Measurements from ENCODE around the gene B4GALT1.

- TF ChIP-seq, protein P1, sequence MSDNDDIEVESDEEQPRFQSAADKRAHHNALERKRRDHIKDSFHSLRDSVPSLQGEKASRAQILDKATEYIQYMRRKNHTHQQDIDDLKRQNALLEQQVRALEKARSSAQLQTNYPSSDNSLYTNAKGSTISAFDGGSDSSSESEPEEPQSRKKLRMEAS (CRISPR knock-in tag; IDR thresholded peaks at IDR 0.05) = no peak
- TF ChIP-seq, protein P2, sequence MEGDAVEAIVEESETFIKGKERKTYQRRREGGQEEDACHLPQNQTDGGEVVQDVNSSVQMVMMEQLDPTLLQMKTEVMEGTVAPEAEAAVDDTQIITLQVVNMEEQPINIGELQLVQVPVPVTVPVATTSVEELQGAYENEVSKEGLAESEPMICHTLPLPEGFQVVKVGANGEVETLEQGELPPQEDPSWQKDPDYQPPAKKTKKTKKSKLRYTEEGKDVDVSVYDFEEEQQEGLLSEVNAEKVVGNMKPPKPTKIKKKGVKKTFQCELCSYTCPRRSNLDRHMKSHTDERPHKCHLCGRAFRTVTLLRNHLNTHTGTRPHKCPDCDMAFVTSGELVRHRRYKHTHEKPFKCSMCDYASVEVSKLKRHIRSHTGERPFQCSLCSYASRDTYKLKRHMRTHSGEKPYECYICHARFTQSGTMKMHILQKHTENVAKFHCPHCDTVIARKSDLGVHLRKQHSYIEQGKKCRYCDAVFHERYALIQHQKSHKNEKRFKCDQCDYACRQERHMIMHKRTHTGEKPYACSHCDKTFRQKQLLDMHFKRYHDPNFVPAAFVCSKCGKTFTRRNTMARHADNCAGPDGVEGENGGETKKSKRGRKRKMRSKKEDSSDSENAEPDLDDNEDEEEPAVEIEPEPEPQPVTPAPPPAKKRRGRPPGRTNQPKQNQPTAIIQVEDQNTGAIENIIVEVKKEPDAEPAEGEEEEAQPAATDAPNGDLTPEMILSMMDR (IDR thresholded peaks at IDR 0.05) = no peak
- TF ChIP-seq SMAD3 (CRISPR knock-in tag; IDR thresholded peaks at IDR 0.05; ENCODE audit: borderline replicate concordance) (no peak), GABPB1 (CRISPR knock-in tag; IDR thresholded peaks at IDR 0.05) (no peak), ELF4 (CRISPR knock-in tag; IDR thresholded peaks at IDR 0.05; ENCODE audit: low read depth) (no peak), ZNF423 (CRISPR knock-in tag; IDR thresholded peaks at IDR 0.05) (no peak), HMGA2 (CRISPR knock-in tag; IDR thresholded peaks at IDR 0.05) (no peak), NFE2L1 (CRISPR knock-in tag; IDR thresholded peaks at IDR 0.05) (no peak), STAT6 (CRISPR knock-in tag; conservative IDR thresholded peaks at IDR 0.05; ENCODE audit: low read depth) (no peak), ARID4B (CRISPR knock-in tag; IDR thresholded peaks at IDR 0.05; ENCODE audit: borderline replicate concordance) (no peak), NFYB (CRISPR knock-in tag; conservative IDR thresholded peaks at IDR 0.05; ENCODE audit: low read depth) (no peak)
- TF ChIP-seq, protein P3, sequence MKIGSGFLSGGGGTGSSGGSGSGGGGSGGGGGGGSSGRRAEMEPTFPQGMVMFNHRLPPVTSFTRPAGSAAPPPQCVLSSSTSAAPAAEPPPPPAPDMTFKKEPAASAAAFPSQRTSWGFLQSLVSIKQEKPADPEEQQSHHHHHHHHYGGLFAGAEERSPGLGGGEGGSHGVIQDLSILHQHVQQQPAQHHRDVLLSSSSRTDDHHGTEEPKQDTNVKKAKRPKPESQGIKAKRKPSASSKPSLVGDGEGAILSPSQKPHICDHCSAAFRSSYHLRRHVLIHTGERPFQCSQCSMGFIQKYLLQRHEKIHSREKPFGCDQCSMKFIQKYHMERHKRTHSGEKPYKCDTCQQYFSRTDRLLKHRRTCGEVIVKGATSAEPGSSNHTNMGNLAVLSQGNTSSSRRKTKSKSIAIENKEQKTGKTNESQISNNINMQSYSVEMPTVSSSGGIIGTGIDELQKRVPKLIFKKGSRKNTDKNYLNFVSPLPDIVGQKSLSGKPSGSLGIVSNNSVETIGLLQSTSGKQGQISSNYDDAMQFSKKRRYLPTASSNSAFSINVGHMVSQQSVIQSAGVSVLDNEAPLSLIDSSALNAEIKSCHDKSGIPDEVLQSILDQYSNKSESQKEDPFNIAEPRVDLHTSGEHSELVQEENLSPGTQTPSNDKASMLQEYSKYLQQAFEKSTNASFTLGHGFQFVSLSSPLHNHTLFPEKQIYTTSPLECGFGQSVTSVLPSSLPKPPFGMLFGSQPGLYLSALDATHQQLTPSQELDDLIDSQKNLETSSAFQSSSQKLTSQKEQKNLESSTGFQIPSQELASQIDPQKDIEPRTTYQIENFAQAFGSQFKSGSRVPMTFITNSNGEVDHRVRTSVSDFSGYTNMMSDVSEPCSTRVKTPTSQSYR (CRISPR knock-in tag; IDR thresholded peaks at IDR 0.05) = no peak
Observed at GRCh38 chr9:33107762-33108161, 59.4 kb downstream of the B4GALT1 start.

Measured in WTC11 (cell line).